HCT116 (cell line): ENCODE results near the gene CEP72. TPM values are rescaled to one million over a fixed set of nuclear protein-coding genes. Genes with fewer than 3 reads are reported as not detected.

Experiments used
- ATAC-seq: fragments of 200-7000 bp; cut with Tn5 transposase; 2 replicates; pipeline ENCODE4 v1.9.1; 2020; ENCODE audit warnings: mild to moderate bottlenecking, moderate library complexity
- BruUV-seq: library from RNA; stranded (reverse); fragments of 400-500 nt; replicated peaks from 2 replicates; lab custom pipeline; 2021; lab: Mats Ljungman, UMichigan
- CTCF ChIA-PET: fragments of 300-600 bp; sonication (Branson Sonifier 250); formaldehyde crosslinking; loops from one replicate; lab custom pipeline; 2021; ENCODE audit warnings: antibody characterized with exemption; lab: Charles Lee
- POLR2A ChIA-PET: fragments of 300-600, 350-600 bp; sonication (Branson Sonifier 250); formaldehyde crosslinking; loops from one replicate; lab custom pipeline; 2021; ENCODE audit warnings: antibody characterized with exemption; lab: Charles Lee
- RAD21 ChIA-PET, 2 experiments: fragments of 300-600 bp; sonication (Branson Sonifier 250); formaldehyde crosslinking; loops; one replicate each; lab custom pipeline; 2023; ENCODE audit warnings: low total read pairs in 2 of 2; ENCODE audit not compliant: uncharacterized antibody in 2 of 2, unreplicated experiment in 2 of 2, low non-redundant PET in 1 of 2; lab: Charles Lee
- DNase-seq: peaks from one replicate; pipeline ENCODE4 v3.0.0-alpha.2; 2010; ENCODE audit warnings: low read depth, low spot score
- H2AFZ ChIP-seq: fragments of 200-600 bp; shearing (Covaris generic), sonication (generic); 2 replicates; pipeline ENCODE4 v1.6.1; 2017; ENCODE audit warnings: low read depth, mixed run types, mixed read lengths, antibody characterized with exemption, low read length; ENCODE audit not compliant: poor library complexity, severe bottlenecking
- H3K27ac ChIP-seq: 2 replicates; pipeline ENCODE4 v1.5.1; 2012; ENCODE audit warnings: low read depth, low read length
- H3K27me3 ChIP-seq: fragments of 200-600 bp; sonication (generic); 2 replicates; pipeline ENCODE4 v1.6.1; 2016; ENCODE audit warnings: mixed run types, low read length, mixed read lengths; ENCODE audit not compliant: insufficient read depth
- H3K36me3 ChIP-seq, 2 experiments: fragments of 200-500 bp in 1 of 2; fragments of 200-600 bp in 1 of 2; sonication (Bioruptor generic) in 1 of 2; sonication (generic) in 1 of 2; 2 replicates each; pipeline versions ENCODE4 v1.5.1 to v1.6.1; 2014 to 2016; ENCODE audit warnings: low read length in 2 of 2, inconsistent platforms in 1 of 2, mixed read lengths in 1 of 2, mixed run types in 1 of 2; ENCODE audit not compliant: insufficient read depth in 2 of 2, control insufficient read depth in 1 of 2
- H3K4me1 ChIP-seq, 2 experiments: fragments of 200-600 bp in 1 of 2; sonication (generic) in 1 of 2; 2 replicates each; pipeline versions ENCODE4 v1.5.1 to v1.6.1; 2012 to 2017; ENCODE audit warnings: low read length in 2 of 2, inconsistent platforms in 1 of 2, mild to moderate bottlenecking in 1 of 2, mixed read lengths in 1 of 2, mixed run types in 1 of 2, moderate library complexity in 1 of 2; ENCODE audit not compliant: insufficient read depth in 2 of 2, control insufficient read depth in 1 of 2
- H3K4me2 ChIP-seq: fragments of 200-600 bp; sonication (generic); 2 replicates; pipeline ENCODE4 v1.6.1; 2017; ENCODE audit warnings: mixed run types, low read length, mixed read lengths
- H3K4me3 ChIP-seq, 2 experiments: fragments of 200-600 bp in 1 of 2; sonication (generic) in 1 of 2; replicated peaks in 1 of 2; 2 replicates each; pipeline ENCODE4 v1.5.1; 2011 to 2016; ENCODE audit warnings: low read length in 2 of 2, control low read depth in 1 of 2, low read depth in 1 of 2, mild to moderate bottlenecking in 1 of 2, mixed read lengths in 1 of 2, mixed run types in 1 of 2
- H3K79me2 ChIP-seq: fragments of 200-600 bp; sonication (generic); 2 replicates; pipeline ENCODE4 v1.6.1; 2017; ENCODE audit warnings: mild to moderate bottlenecking, mixed run types, low read length, moderate library complexity, mixed read lengths; ENCODE audit not compliant: insufficient read depth
- H3K9ac ChIP-seq: fragments of 200-600 bp; sonication (generic); 2 replicates; pipeline ENCODE4 v1.6.1; 2016; ENCODE audit warnings: low read length, mixed read lengths
- H3K9me2 ChIP-seq: fragments of 200-600 bp; sonication (generic), shearing (Covaris generic); 2 replicates; pipeline ENCODE4 v1.6.1; 2017; ENCODE audit warnings: mixed run types, mild to moderate bottlenecking, moderate library complexity; ENCODE audit not compliant: insufficient read depth
- H3K9me3 ChIP-seq, 2 experiments: fragments of 200-500 bp in 1 of 2; fragments of 200-600 bp in 1 of 2; sonication (Bioruptor generic) in 1 of 2; sonication (generic) in 1 of 2; 2 replicates each; pipeline ENCODE4 v1.6.1; 2014 to 2017; ENCODE audit warnings: low read length in 2 of 2, mixed read lengths in 2 of 2, inconsistent platforms in 1 of 2, low read depth in 1 of 2, mild to moderate bottlenecking in 1 of 2, mixed run types in 1 of 2, moderate library complexity in 1 of 2; ENCODE audit not compliant: control insufficient read depth in 1 of 2, insufficient read depth in 1 of 2
- H4K20me1 ChIP-seq: fragments of 200-600 bp; sonication (generic), shearing (Covaris generic); 2 replicates; pipeline ENCODE4 v1.6.1; 2017; ENCODE audit warnings: mixed run types, mild to moderate bottlenecking, moderate library complexity; ENCODE audit not compliant: insufficient read depth
- CEBPB ChIP-seq: IDR thresholded peaks from 2 replicates; pipeline ENCODE4 v1.6.1; 2012; ENCODE audit warnings: low read depth
- ELF1 ChIP-seq: IDR thresholded peaks from 2 replicates; pipeline ENCODE4 v1.6.1; 2012; ENCODE audit warnings: low read depth, borderline replicate concordance
- FOSL1 ChIP-seq: IDR thresholded peaks from 2 replicates; pipeline ENCODE4 v1.6.1; 2012; ENCODE audit warnings: low read depth
- MAX ChIP-seq: IDR thresholded peaks from 2 replicates; pipeline ENCODE4 v1.6.1; 2012
- POLR2A ChIP-seq: IDR thresholded peaks from 2 replicates; pipeline ENCODE4 v1.7.0; 2011; ENCODE audit warnings: borderline replicate concordance; ENCODE audit not compliant: insufficient read depth, insufficient read length; ENCODE audit errors: extremely low read depth
- POLR2AphosphoS5 ChIP-seq: IDR thresholded peaks from 2 replicates; pipeline ENCODE4 v1.6.1; 2011; ENCODE audit warnings: mild to moderate bottlenecking, low read depth, low read length, moderate library complexity
- RAD21 ChIP-seq: IDR thresholded peaks from 2 replicates; pipeline ENCODE4 v1.6.1; 2012; ENCODE audit warnings: low read depth, mild to moderate bottlenecking
- SP1 ChIP-seq: IDR thresholded peaks from 2 replicates; pipeline ENCODE4 v1.6.1; 2012; ENCODE audit warnings: low read depth
- SRF ChIP-seq: IDR thresholded peaks from 2 replicates; pipeline ENCODE4 v1.6.1; 2012; ENCODE audit warnings: low read depth
- YY1 ChIP-seq: IDR thresholded peaks from 2 replicates; pipeline ENCODE4 v1.6.1; 2011; ENCODE audit warnings: low read length, low read depth, moderate library complexity, mild to moderate bottlenecking; ENCODE audit not compliant: insufficient replicate concordance; ENCODE audit errors: extremely low read depth
- ZBTB33 ChIP-seq: IDR thresholded peaks from 2 replicates; pipeline ENCODE4 v1.6.1; 2011; ENCODE audit warnings: mild to moderate bottlenecking, low read length, moderate library complexity; ENCODE audit not compliant: insufficient replicate concordance; ENCODE audit errors: extremely low read depth
- ZNF274 ChIP-seq: fragments of 200-500 bp; sonication (Bioruptor generic); IDR thresholded peaks from 2 replicates; pipeline ENCODE4 v1.6.1; 2014; ENCODE audit warnings: mild to moderate bottlenecking, low read depth, low read length, inconsistent platforms
- intact Hi-C: fragments of 100-400 bp; cut with micrococcal nuclease; formaldehyde crosslinking; loops from 2 replicates; pipeline ENCODE4 v1.10.0; 2022
- total RNA-seq: library from RNA; stranded (reverse); gene quantifications from one replicate; pipeline ENCODE4 v1.2.1, GENCODE V29; 2021; ENCODE audit not compliant: unreplicated experiment

The CEP72 gene
- total RNA-seq, 1 experiment from 2014 or later: 25.6 TPM

GRCh38 chr5:626850-627249, 14.7 kb downstream of the CEP72 start:
- H3K4me1 ChIP-seq: no peaks in the 10 kb centered on the region
- CTCF ChIA-PET: no interaction called here
- ATAC-seq (no peak), DNase-seq (no peak)
- no peaks in the 10 kb centered on the region for H3K9me2 ChIP-seq
- H2AFZ ChIP-seq: no peak overlapping the region
- H3K4me3 ChIP-seq: no peak overlapping the region
- H3K9ac ChIP-seq: no peak overlapping the region
- TF ChIP-seq POLR2A (no peak), FOSL1 (no peak), SRF (no peak), ZNF274 (no peak), RAD21 (peak; percentile 14; the same call in 1 of the 2 replicates), ZBTB33 (no peak), SP1 (no peak)
- no peak overlapping the region for H3K27ac ChIP-seq
- no peaks in the 10 kb centered on the region for H3K27me3 ChIP-seq
- no peak overlapping the region for H3K4me2 ChIP-seq
- H3K79me2 ChIP-seq: peaks cover 31% of the 10 kb centered on the region
- peaks cover 8 to 30% of the 10 kb centered on the region in 2 experiments; a peak in 3 of 4 replicates for H3K36me3 ChIP-seq
- BruUV-seq: no TSS peak
- no peaks in the 10 kb centered on the region for H4K20me1 ChIP-seq
- H3K9me3 ChIP-seq: no peaks in the 10 kb centered on the region
- RAD21 ChIA-PET: no interaction called here
- POLR2A ChIA-PET: no interaction called here
- intact Hi-C loops: no loop called here

- Histone ChIP-seq H3K36me3 (peaks cover 5 to 28% of the 10 kb centered on the region in 2 experiments; a peak in 3 of 4 replicates), H3K4me2 (no peak overlapping the region), H3K9ac (no peak overlapping the region), H3K9me2 (no peaks in the 10 kb centered on the region), H3K9me3 (no peaks in the 10 kb centered on the region), H3K79me2 (peaks cover 31% of the 10 kb centered on the region), H3K4me3 (no peak overlapping the region), H3K27me3 (no peaks in the 10 kb centered on the region), H3K4me1 (no peaks in the 10 kb centered on the region), H4K20me1 (no peaks in the 10 kb centered on the region), H2AFZ (no peak overlapping the region), H3K27ac (no peak overlapping the region)
- POLR2A ChIA-PET: no interaction called here
- no peak for TF ChIP-seq POLR2A
- TF ChIP-seq ZBTB33: no peak
- TF ChIP-seq CEBPB: no peak
- no peak for TF ChIP-seq POLR2AphosphoS5
- no peak for TF ChIP-seq RAD21
- no peak for TF ChIP-seq SRF
- TF ChIP-seq ELF1: no peak
- TF ChIP-seq YY1: no peak
- no peak for TF ChIP-seq MAX
- CTCF ChIA-PET: no interaction called here
- no TSS peak for BruUV-seq
- ATAC-seq (no peak), DNase-seq (no peak)
- RAD21 ChIA-PET: no interaction called here
- intact Hi-C loops: no loop called here
Observed at GRCh38 chr5:627840-628239, 15.7 kb downstream of the CEP72 start.
